HepG2 (cell line): ENCODE measurements around the gene P4HA1. TPM values are rescaled to one million over a fixed set of nuclear protein-coding genes. Genes with fewer than 3 reads are reported as not detected.
A peak's percentile ranks its signal among the peaks of the same experiment; 100 is the strongest.

Experiments
- CEBPG ChIP-seq: IDR thresholded peaks from 2 replicates; pipeline ENCODE4 v1.6.1; 2016
- HHEX ChIP-seq: IDR thresholded peaks from 2 replicates; pipeline ENCODE4 v1.6.1; 2016; ENCODE audit warnings: control low read depth
- PAF1 ChIP-seq: IDR thresholded peaks from 2 replicates; pipeline ENCODE4 v1.6.1; 2016; ENCODE audit warnings: missing genetic modification reagents, missing compliant biosample characterization
- RAD51 ChIP-seq: fragments of 450-650 bp; IDR thresholded peaks from 2 replicates; pipeline ENCODE4 v1.6.1; 2016; ENCODE audit warnings: borderline replicate concordance
- SIX1 ChIP-seq: sonication (generic); formaldehyde crosslinking; IDR thresholded peaks from 2 replicates; pipeline ENCODE4 v1.4.0; 2020; ENCODE audit warnings: missing genetic modification reagents, borderline replicate concordance
- SPEN ChIP-seq: sonication (generic); formaldehyde crosslinking; IDR thresholded peaks from 2 replicates; pipeline ENCODE4 v1.5.1; 2020; ENCODE audit warnings: low read depth, mild to moderate bottlenecking, missing genetic modification reagents
- TCF7 ChIP-seq: sonication (generic); IDR thresholded peaks from 2 replicates; pipeline ENCODE4 v1.6.1; 2016; ENCODE audit warnings: antibody characterized with exemption, low read depth
- ZFP36L2 ChIP-seq: sonication (generic); formaldehyde crosslinking; IDR thresholded peaks from 2 replicates; pipeline ENCODE4 v1.4.0; 2020; ENCODE audit warnings: missing genetic modification reagents
- ZMYM3 ChIP-seq: sonication (generic); formaldehyde crosslinking; IDR thresholded peaks from 2 replicates; pipeline ENCODE4 v1.5.1; 2020; ENCODE audit warnings: mild to moderate bottlenecking, missing genetic modification reagents
- ZNF251 ChIP-seq: sonication (generic); formaldehyde crosslinking; IDR thresholded peaks from 2 replicates; pipeline ENCODE4 v1.9.0; 2021; ENCODE audit warnings: mild to moderate bottlenecking, missing genetic modification reagents
- ZNF431 ChIP-seq: sonication (generic); formaldehyde crosslinking; IDR thresholded peaks from 2 replicates; pipeline ENCODE4 v1.9.0; 2022; ENCODE audit warnings: missing genetic modification reagents, low read depth, mild to moderate bottlenecking, borderline replicate concordance
- polyA plus RNA-seq, 8 experiments: library from polyadenylated mRNA; depleted of rRNA in 3 of 8; stranded (reverse) in 7 of 8; unstranded in 1 of 8; fragments of >200 nt; fragmentation: Illumina TruSeq in 4 of 8; extraction: Trizol in 4 of 8; gene quantifications; 2 replicates each; pipeline versions ENCODE4 v1.2.1 to v1.2.3, GENCODE V29; 2011 to 2016; ENCODE audit warnings: low read depth in 4 of 8, missing spikeins in 1 of 8, mixed read lengths in 1 of 8; ENCODE audit not compliant: insufficient read depth in 1 of 8
- total RNA-seq, 5 experiments: library from RNA; depleted of rRNA; stranded (reverse); fragments of >200 nt; fragmentation: Illumina TruSeq; extraction: Trizol; gene quantifications; 2 replicates each; pipeline ENCODE4 v1.2.3, GENCODE V29; 2016; ENCODE audit warnings: low read depth in 1 of 5
- TF ChIP-seq, protein P1 (sequence below): IDR thresholded peaks from 2 replicates; pipeline ENCODE4 v1.4.0; 2020; ENCODE audit warnings: mild to moderate bottlenecking, missing genetic modification reagents
- TF ChIP-seq, protein P2 (sequence below), 2 experiments: sonication (generic) in 1 of 2; formaldehyde crosslinking in 1 of 2; IDR thresholded peaks; 2 replicates each; pipeline versions ENCODE4 v1.6.1 to v1.9.0; 2014 to 2022; ENCODE audit warnings: antibody characterized with exemption in 1 of 2, borderline replicate concordance in 1 of 2, inconsistent platforms in 1 of 2, low read depth in 1 of 2, missing genetic modification reagents in 1 of 2
- TF ChIP-seq, protein P3 (sequence below): sonication (generic); formaldehyde crosslinking; IDR thresholded peaks from 2 replicates; pipeline ENCODE4 v1.9.0; 2021; ENCODE audit warnings: mild to moderate bottlenecking, missing genetic modification reagents

Gene P4HA1
- total and polyA plus RNA-seq, 2 of the 13 experiments (the other 11 are each of a cell fraction or from before 2014, with no cell fraction given), result 63.1 to 196 TPM

DNA sequence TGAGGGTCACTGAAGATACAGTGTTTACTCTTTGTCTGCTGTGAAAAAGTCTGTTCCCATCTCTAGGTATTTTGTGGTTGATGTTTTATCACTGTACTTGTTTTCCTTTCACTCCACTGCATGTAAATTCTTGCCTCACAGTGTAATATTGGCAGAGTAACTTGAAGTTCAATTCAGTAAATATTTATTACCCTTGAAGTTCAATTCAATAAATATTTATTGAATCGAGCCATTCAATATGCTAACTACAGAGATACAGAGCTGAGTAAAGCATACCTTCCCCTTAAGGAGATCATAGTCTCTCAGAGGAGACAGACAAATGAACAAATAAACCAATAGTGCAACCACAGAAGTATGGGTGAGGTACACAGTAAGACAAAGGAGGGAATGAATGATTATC lies 22.8 kb upstream of the P4HA1 start (continued):
- TF ChIP-seq, protein P1, sequence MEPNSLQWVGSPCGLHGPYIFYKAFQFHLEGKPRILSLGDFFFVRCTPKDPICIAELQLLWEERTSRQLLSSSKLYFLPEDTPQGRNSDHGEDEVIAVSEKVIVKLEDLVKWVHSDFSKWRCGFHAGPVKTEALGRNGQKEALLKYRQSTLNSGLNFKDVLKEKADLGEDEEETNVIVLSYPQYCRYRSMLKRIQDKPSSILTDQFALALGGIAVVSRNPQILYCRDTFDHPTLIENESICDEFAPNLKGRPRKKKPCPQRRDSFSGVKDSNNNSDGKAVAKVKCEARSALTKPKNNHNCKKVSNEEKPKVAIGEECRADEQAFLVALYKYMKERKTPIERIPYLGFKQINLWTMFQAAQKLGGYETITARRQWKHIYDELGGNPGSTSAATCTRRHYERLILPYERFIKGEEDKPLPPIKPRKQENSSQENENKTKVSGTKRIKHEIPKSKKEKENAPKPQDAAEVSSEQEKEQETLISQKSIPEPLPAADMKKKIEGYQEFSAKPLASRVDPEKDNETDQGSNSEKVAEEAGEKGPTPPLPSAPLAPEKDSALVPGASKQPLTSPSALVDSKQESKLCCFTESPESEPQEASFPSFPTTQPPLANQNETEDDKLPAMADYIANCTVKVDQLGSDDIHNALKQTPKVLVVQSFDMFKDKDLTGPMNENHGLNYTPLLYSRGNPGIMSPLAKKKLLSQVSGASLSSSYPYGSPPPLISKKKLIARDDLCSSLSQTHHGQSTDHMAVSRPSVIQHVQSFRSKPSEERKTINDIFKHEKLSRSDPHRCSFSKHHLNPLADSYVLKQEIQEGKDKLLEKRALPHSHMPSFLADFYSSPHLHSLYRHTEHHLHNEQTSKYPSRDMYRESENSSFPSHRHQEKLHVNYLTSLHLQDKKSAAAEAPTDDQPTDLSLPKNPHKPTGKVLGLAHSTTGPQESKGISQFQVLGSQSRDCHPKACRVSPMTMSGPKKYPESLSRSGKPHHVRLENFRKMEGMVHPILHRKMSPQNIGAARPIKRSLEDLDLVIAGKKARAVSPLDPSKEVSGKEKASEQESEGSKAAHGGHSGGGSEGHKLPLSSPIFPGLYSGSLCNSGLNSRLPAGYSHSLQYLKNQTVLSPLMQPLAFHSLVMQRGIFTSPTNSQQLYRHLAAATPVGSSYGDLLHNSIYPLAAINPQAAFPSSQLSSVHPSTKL, result peak; percentile 56; the same call in 1 of the 2 replicates
- TF ChIP-seq TCF7 (peak; percentile 72; the same call in 1 of the 2 replicates), ZNF251 (CRISPR knock-in tag) (no peak), SPEN (CRISPR knock-in tag) (no peak), ZFP36L2 (CRISPR knock-in tag) (no peak), ZMYM3 (CRISPR knock-in tag) (no peak), HHEX (CRISPR knock-in tag) (peak; percentile 75), RAD51 (no peak), CEBPG (CRISPR knock-in tag) (peak; percentile 33; the same call in 1 of the 2 replicates), ZNF431 (no peak), PAF1 (no peak), SIX1 (CRISPR knock-in tag) (no peak; the same call in 1 of the 2 replicates)
- TF ChIP-seq, protein P2, sequence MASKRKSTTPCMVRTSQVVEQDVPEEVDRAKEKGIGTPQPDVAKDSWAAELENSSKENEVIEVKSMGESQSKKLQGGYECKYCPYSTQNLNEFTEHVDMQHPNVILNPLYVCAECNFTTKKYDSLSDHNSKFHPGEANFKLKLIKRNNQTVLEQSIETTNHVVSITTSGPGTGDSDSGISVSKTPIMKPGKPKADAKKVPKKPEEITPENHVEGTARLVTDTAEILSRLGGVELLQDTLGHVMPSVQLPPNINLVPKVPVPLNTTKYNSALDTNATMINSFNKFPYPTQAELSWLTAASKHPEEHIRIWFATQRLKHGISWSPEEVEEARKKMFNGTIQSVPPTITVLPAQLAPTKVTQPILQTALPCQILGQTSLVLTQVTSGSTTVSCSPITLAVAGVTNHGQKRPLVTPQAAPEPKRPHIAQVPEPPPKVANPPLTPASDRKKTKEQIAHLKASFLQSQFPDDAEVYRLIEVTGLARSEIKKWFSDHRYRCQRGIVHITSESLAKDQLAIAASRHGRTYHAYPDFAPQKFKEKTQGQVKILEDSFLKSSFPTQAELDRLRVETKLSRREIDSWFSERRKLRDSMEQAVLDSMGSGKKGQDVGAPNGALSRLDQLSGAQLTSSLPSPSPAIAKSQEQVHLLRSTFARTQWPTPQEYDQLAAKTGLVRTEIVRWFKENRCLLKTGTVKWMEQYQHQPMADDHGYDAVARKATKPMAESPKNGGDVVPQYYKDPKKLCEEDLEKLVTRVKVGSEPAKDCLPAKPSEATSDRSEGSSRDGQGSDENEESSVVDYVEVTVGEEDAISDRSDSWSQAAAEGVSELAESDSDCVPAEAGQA (IDR thresholded peaks at IDR 0.05; ENCODE audit: low read depth), result no peak
- TF ChIP-seq, protein P2 (CRISPR knock-in tag; IDR thresholded peaks at IDR 0.05; ENCODE audit: borderline replicate concordance), result no peak
- TF ChIP-seq, protein P3, sequence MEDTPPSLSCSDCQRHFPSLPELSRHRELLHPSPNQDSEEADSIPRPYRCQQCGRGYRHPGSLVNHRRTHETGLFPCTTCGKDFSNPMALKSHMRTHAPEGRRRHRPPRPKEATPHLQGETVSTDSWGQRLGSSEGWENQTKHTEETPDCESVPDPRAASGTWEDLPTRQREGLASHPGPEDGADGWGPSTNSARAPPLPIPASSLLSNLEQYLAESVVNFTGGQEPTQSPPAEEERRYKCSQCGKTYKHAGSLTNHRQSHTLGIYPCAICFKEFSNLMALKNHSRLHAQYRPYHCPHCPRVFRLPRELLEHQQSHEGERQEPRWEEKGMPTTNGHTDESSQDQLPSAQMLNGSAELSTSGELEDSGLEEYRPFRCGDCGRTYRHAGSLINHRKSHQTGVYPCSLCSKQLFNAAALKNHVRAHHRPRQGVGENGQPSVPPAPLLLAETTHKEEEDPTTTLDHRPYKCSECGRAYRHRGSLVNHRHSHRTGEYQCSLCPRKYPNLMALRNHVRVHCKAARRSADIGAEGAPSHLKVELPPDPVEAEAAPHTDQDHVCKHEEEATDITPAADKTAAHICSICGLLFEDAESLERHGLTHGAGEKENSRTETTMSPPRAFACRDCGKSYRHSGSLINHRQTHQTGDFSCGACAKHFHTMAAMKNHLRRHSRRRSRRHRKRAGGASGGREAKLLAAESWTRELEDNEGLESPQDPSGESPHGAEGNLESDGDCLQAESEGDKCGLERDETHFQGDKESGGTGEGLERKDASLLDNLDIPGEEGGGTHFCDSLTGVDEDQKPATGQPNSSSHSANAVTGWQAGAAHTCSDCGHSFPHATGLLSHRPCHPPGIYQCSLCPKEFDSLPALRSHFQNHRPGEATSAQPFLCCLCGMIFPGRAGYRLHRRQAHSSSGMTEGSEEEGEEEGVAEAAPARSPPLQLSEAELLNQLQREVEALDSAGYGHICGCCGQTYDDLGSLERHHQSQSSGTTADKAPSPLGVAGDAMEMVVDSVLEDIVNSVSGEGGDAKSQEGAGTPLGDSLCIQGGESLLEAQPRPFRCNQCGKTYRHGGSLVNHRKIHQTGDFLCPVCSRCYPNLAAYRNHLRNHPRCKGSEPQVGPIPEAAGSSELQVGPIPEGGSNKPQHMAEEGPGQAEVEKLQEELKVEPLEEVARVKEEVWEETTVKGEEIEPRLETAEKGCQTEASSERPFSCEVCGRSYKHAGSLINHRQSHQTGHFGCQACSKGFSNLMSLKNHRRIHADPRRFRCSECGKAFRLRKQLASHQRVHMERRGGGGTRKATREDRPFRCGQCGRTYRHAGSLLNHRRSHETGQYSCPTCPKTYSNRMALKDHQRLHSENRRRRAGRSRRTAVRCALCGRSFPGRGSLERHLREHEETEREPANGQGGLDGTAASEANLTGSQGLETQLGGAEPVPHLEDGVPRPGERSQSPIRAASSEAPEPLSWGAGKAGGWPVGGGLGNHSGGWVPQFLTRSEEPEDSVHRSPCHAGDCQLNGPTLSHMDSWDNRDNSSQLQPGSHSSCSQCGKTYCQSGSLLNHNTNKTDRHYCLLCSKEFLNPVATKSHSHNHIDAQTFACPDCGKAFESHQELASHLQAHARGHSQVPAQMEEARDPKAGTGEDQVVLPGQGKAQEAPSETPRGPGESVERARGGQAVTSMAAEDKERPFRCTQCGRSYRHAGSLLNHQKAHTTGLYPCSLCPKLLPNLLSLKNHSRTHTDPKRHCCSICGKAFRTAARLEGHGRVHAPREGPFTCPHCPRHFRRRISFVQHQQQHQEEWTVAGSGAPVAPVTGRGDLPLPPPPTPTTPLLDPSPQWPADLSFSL (CRISPR knock-in tag), result no peak
